Measurements from ENCODE around the gene PAXX.

Gene PAXX

GRCh38 chr9:137015976-137016375 is 23.8 kb downstream of the PAXX start:
- no peak for DNase-seq

GRCh38 chr9:137016436-137016835 is 24.2 kb downstream of the PAXX start:
- DNase-seq, result no peak

DNA sequence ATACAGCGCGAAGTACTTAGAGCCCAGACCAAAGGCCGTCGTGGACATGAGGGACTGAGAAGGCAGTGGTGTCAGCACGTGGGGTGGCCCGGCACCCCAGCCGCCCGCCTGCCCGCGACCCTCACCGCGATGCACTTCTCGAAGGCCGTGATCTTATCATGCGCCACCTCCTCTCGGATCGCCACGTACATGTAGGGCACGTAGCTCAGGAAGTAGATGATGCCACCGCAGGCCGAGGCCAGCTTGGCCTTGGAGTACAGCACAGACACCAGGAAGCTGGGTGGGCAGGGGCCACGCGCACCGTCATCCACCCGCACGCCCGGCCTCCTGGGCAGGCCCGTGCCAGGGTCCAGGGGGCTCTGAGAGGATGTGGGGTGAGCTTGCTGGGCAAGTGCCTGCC is 24.8 kb downstream of the PAXX start:
- DNase-seq, result no peak

DNA sequence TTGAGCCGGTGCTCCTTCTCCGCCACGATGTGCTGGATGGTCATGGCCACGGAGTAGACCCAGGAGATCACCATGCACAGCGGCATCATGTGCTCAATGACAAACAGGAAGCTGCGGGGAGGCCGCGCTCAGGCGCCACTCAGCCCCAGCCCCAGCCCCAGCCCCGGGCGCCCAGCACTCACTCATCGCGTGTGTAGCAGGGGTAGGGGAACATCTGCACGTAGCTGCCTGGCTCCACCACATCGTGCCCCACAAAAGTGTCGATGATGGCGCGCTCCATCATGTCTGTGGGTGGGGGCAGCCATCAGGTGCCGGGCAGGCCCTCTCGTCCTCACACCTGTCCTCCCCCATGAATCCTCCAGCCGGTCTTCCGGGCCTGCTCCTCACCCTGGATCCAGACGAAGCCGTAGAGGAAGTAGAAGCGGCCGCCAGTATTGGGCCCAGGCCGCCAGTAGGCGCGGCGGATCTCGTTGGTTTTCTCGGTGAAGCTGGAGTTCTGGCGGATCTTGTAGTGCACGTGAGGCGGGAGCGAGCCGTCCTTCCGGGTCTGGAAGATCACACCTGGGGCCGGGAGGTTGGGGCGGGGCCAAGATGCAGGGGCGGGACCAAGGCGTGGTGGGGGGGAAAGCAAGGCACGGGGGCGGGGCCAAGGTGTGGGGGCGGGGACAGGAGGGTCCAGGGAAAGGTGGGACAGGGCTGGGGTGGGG is 25.7 kb downstream of the PAXX start:
- DNase-seq, result no peak

GRCh38 chr9:137018761-137019559 is 26.7 kb downstream of the PAXX start:
- no peak for DNase-seq

GRCh38 chr9:137019891-137020683 is 27.9 kb downstream of the PAXX start:
- no peak for DNase-seq

- DNase-seq, result no peak
Observed at GRCh38 chr9:137020771-137021567, 28.7 kb downstream of the PAXX start.

- no peak for DNase-seq
Observed at GRCh38 chr9:137021568-137021978, 29.4 kb downstream of the PAXX start.

GRCh38 chr9:137021979-137022661 is 29.9 kb downstream of the PAXX start:
- peak in 51 of 56 donors; percentile 30 to 98 (median 82) for DNase-seq

DNA sequence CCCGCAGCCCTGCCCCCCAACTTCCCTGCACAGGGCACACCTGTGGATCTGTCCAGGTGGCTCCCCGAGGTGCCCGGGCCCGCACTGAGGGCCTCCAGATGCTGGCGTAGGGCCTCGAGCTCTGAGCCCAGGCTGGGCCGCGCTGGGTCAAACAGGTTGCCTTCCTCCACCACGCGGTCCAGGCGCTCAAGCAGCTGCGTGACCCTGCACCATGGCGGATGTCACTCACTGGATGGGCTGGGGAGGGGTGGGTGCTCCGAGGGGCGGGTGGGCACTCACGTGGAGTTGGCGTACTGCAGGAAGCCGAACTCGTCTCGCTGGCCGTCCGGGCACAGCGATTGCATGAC is 30.4 kb downstream of the PAXX start:
- peak in 3 of 56 donors; percentile 46 to 60 (median 47) for DNase-seq

DNA sequence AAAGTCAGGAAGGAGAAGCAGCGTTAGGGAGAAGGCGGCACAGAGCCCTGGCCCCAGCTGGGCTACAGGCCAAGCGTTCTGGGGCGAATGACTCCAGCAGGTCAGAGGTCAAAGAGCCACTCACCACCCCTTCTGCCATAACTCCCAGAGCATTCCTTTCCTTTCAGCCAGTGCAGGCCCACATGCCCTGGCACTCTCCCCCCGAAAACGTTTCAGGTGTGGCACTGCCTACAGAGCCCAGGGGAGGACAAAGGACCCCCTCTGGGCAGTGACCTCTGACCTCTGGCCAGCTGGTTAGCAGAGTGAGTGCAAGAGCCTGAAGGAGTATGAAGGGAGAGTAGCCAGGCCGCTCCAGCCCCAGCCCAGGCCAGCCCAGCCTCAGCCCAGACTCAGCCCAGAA is 30.9 kb downstream of the PAXX start:
- DNase-seq, result peak in 4 of 56 donors; percentile 22 to 65 (median 46)

DNA sequence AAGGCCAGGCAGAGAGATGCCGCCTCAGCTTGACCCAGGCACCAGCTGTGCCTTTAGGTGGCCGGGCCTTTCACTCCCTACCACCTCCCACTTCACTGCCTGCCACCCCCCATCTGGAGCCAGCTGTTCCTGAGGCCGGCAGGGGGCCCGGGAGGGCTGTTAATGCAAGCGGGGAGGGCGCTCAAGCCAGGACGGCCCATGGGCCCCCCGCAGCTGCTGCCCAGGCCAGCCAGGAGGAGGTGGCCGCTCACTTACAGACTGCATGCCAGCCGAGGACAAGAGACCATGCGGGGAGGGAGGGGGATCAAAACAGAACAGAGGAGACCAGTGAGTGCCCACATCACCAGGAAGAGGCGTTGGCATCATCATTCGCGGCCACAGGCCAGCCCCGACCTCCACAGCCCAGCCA is 31.4 kb downstream of the PAXX start:
- DNase-seq, result peak in 31 of 56 donors; percentile 13 to 78 (median 54)

GRCh38 chr9:137025517-137025966 is 33.3 kb downstream of the PAXX start:
- peak in 55 of 56 donors; percentile 64 to 100 (median 96) for DNase-seq

GRCh38 chr9:137026384-137026783 is 34.2 kb downstream of the PAXX start:
- DNase-seq, result peak in 3 of 56 donors; percentile 25 to 46 (median 44)

DNA sequence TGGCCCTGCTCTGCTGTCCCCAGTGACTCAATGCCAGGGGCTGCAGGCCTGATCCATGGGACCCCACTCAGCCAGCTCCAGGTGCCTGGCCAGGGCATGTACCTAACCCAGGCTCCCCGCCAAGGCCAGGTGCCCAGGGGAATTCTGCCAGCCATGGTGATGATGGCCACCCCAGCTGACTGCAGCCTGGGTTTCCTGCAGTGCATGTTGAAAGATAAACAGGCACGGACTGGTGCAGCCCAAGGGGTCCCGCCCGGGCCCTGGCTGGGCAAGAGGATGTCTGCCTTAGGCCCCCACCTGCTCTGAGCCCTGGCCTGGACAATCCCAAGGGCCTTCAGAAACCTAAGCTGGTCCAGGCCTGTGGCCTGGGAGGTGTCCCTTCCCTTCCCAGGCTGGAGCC is 34.6 kb downstream of the PAXX start:
- DNase-seq, result peak in 10 of 56 donors; percentile 23 to 61 (median 38)

DNA sequence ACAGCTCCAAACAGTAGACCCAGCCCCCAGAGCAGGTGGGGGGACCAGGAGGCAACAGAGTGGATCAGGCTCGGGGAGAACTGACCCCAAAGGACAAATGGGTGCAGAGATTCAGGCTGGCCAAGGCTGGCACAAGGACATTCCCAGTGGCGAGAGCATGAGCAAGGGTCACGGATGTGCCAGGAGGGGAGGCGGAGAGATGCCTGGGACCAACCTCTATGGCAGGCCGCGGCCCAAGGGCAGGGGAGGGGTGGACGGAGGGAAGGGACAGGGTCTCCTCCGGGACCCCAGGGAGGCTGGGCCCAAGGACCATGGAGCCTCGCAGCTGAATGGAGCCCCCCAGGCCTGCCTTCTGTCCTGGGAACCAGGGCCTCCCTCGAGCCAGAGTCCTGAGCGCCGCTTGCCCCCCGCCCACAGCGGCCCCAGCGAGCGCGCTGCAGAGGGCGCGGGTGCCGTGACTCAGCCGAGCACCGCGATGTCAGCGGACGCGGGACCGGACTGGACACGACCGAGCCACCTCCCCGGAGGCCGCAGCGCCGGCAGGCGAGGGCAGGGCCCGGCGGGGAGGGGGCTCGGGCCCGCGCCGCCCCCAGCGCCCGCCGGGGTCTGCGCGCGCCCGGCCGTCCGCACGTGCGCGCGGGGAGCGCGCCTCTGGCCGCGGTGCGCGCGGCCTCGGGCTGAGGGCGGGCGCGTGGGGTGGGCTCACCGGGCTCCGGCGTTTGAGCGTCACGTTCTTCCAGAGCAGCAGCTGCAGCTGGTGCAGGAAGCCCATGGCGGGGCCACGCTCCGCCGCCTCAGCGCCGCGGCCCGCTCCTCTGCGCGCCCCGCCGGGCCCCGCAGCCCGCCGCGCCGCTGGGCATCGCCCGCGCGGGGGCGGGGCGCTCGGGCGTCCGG is 35.4 kb downstream of the PAXX start, which contains the start of gene ABCA2:
Gene ABCA2 (minus strand): TSS at position 869 of the 894 bp plus-strand sequence. CDS start 97 bp downstream, at position 772.
- peak in 9 of 56 donors; percentile 29 to 73 (median 53) for DNase-seq

- DNase-seq, result peak in 39 of 56 donors; percentile 19 to 80 (median 56)
Observed at GRCh38 chr9:137028263-137029057, 36.2 kb downstream of the PAXX start.

Measured in amygdala (tissue), 56 donors.